HG03139 (cell line): ENCODE data around the gene PLXNB3.
"Not testable (repeated sequence)": the region's sequence is repeated elsewhere in the genome, so short reads cannot be mapped to it uniquely, and the experiment has no call there.

Experiments
- ATAC-seq: cut with Tn5 transposase; IDR thresholded peaks from one replicate; pipeline ENCODE4 v1.9.1; 2021; ENCODE audit not compliant: unreplicated experiment

The PLXNB3 gene

GRCh38 chrX:153732401-153732800 is 31.6 kb upstream of the PLXNB3 start:
- no peak for ATAC-seq

GRCh38 chrX:153733651-153734240 is 30.3 kb upstream of the PLXNB3 start:
- no peak for ATAC-seq

- ATAC-seq, result no peak
Observed at GRCh38 chrX:153734871-153735270, 29.2 kb upstream of the PLXNB3 start.

GRCh38 chrX:153735274-153735673 is 28.8 kb upstream of the PLXNB3 start:
- ATAC-seq, result no peak

GRCh38 chrX:153736071-153736820 is 27.8 kb upstream of the PLXNB3 start:
- no peak for ATAC-seq

GRCh38 chrX:153736871-153737441 is 27.1 kb upstream of the PLXNB3 start:
- ATAC-seq, result no peak

- ATAC-seq, result no peak
Observed at GRCh38 chrX:153738056-153738605, 25.9 kb upstream of the PLXNB3 start.

GRCh38 chrX:153739754-153740486 is 24.1 kb upstream of the PLXNB3 start:
- ATAC-seq, result no peak

- ATAC-seq, result no peak
Observed at GRCh38 chrX:153740631-153741222, 23.3 kb upstream of the PLXNB3 start.

GRCh38 chrX:153741446-153741845 is 22.6 kb upstream of the PLXNB3 start:
- ATAC-seq, result no peak

GRCh38 chrX:153742111-153742510 is 21.9 kb upstream of the PLXNB3 start:
- not testable (repeated sequence) for ATAC-seq

- not testable (repeated sequence) for ATAC-seq
Observed at GRCh38 chrX:153742796-153743467, 21.1 kb upstream of the PLXNB3 start.

GRCh38 chrX:153743468-153744209 is 20.4 kb upstream of the PLXNB3 start:
- not testable (repeated sequence) for ATAC-seq

GRCh38 chrX:153744210-153745066 is 19.6 kb upstream of the PLXNB3 start:
- ATAC-seq, result no peak

GRCh38 chrX:153745067-153745433 is 19.0 kb upstream of the PLXNB3 start:
- not testable (repeated sequence) for ATAC-seq

GRCh38 chrX:153746359-153746758 is 17.7 kb upstream of the PLXNB3 start:
- no peak for ATAC-seq

GRCh38 chrX:153746991-153747390 is 17.1 kb upstream of the PLXNB3 start:
- ATAC-seq, result not testable (repeated sequence)

- not testable (repeated sequence) for ATAC-seq
Observed at GRCh38 chrX:153749017-153749416, 15.0 kb upstream of the PLXNB3 start.
